ENCODE results near the gene PRAC2. TPM values are rescaled to one million over a fixed set of nuclear protein-coding genes. Genes with fewer than 3 reads are reported as not detected.

The PRAC2 gene
- total RNA-seq, 4 donors from 2014 or later: not detected

DNA sequence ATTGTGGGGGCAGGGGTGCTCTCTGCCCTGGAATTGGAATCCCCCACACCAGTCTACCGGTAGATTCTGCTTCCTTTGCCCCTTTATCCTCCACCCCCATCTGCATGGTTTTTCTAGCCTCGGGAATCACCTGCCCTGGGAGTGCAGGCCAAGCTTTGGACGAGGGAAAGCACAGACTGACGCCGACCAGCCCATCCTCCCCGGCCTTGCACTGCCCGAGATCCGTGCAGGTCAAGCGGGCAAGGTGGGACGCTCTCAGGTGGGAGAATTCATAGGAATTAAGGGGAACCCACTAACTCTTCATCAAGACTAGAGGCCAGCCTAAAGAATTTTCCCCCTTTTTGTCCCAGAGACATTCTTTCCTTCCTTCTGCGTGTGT is 15.4 kb downstream of the PRAC2 start:
- H3K27ac ChIP-seq: no peak overlapping the region
- intact Hi-C loops (cut with DNase I; ENCODE audit: low total_unique reads) (no loop called here), in situ Hi-C loops (cut with MboI; ENCODE audit: low sequenced_read_pairs in 4 of 4) (loop anchor here in 2 of 4 donors (25.0 kb wide), 3 partner anchors 101 to 274 kb away; partner anchors contain the start of genes HOXB9 (in 1 of the 2) and IGF2BP1 (in 1 of the 2))
- ATAC-seq (no peak), DNase-seq (no peak)
- TF ChIP-seq, protein P1, sequence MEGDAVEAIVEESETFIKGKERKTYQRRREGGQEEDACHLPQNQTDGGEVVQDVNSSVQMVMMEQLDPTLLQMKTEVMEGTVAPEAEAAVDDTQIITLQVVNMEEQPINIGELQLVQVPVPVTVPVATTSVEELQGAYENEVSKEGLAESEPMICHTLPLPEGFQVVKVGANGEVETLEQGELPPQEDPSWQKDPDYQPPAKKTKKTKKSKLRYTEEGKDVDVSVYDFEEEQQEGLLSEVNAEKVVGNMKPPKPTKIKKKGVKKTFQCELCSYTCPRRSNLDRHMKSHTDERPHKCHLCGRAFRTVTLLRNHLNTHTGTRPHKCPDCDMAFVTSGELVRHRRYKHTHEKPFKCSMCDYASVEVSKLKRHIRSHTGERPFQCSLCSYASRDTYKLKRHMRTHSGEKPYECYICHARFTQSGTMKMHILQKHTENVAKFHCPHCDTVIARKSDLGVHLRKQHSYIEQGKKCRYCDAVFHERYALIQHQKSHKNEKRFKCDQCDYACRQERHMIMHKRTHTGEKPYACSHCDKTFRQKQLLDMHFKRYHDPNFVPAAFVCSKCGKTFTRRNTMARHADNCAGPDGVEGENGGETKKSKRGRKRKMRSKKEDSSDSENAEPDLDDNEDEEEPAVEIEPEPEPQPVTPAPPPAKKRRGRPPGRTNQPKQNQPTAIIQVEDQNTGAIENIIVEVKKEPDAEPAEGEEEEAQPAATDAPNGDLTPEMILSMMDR (IDR thresholded peaks at IDR 0.05 in 4 of 5, conservative IDR thresholded peaks at IDR 0.05 in 1 of 5): no peak
- TF ChIP-seq POLR2A (IDR thresholded peaks at IDR 0.05): no peak
- peaks cover 96 to 98% (median 97%) of the 10 kb centered on the region in 3 donors for H3K27me3 ChIP-seq
- H3K4me3 ChIP-seq: no peak overlapping the region
- no peaks in the 10 kb centered on the region for H3K9me3 ChIP-seq
- no peaks in the 10 kb centered on the region for H3K4me1 ChIP-seq
- no peaks in the 10 kb centered on the region for H3K36me3 ChIP-seq

DNA sequence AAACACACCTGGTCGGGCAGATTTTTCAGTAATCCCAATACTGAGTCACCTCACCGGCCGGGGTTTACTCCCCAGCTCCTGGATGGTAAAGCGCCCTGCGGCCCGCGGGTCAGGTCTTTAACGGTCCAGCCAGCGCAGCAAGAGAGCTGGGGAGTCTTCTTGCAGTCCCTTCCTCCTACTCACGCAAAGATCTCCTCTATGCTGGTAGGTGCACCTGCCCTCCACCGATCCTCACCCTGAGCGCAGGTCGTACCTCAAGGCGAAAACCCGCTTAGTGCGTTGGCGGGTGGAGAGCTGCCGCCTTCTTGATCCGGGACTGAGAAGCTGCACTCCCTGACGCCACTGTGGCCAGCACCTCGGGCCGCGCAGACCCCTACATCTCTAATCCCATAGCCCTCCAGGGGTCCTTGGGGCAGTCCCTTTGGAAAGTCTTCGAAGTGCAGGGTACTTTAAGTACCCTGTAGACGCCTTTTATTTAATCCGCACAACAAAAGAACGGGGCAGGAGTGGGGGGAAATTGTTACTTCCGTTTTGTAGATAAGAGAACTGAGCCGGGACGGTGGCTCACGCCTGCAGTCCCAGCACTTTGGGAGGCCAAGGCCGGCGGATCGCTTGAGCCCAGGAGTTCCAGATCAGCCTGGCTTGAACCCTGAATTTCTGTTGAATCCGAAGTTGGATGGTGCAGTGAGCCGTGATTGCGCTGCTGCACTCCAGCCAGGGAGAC is 16.0 kb downstream of the PRAC2 start:
- TF ChIP-seq, protein P1 (IDR thresholded peaks at IDR 0.05 in 4 of 5, conservative IDR thresholded peaks at IDR 0.05 in 1 of 5): no peak
- TF ChIP-seq POLR2A (IDR thresholded peaks at IDR 0.05): no peak
- DNase-seq (no peak), ATAC-seq (no peak)
- no peak overlapping the region for H3K27ac ChIP-seq
- intact Hi-C loops (cut with DNase I; ENCODE audit: low total_unique reads) (no loop called here), in situ Hi-C loops (cut with MboI; ENCODE audit: low sequenced_read_pairs in 4 of 4) (loop anchor here in 2 of 4 donors (25.0 kb wide), 3 partner anchors 102 to 273 kb away; partner anchors contain the start of genes HOXB9 (in 1 of the 2) and IGF2BP1 (in 1 of the 2))
- H3K36me3 ChIP-seq: no peaks in the 10 kb centered on the region
- H3K4me3 ChIP-seq: no peak overlapping the region
- H3K9me3 ChIP-seq: no peaks in the 10 kb centered on the region
- H3K4me1 ChIP-seq: no peaks in the 10 kb centered on the region
- H3K27me3 ChIP-seq: peaks cover 96 to 98% (median 97%) of the 10 kb centered on the region in 3 donors

DNA sequence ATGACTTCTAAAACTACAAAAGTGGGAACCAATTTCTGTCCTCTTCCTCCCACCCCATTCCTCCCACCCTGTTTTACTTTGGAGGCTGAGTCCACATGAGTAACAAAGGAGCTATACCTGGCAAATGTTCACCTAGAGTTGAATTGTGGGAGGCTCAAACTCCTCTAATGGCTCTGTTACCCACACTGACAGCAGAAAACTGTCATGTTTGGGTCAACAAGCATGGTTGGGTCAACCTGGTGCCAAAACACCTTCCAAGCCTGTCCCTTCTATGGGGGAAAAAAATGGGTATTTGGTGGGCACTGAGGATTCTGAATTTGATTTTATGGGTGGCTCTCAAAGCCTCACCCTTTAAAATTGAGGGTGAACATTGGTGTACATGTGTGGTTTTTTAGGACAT is 17.6 kb downstream of the PRAC2 start:
- intact Hi-C loops (cut with DNase I; ENCODE audit: low total_unique reads): no loop called here

DNA sequence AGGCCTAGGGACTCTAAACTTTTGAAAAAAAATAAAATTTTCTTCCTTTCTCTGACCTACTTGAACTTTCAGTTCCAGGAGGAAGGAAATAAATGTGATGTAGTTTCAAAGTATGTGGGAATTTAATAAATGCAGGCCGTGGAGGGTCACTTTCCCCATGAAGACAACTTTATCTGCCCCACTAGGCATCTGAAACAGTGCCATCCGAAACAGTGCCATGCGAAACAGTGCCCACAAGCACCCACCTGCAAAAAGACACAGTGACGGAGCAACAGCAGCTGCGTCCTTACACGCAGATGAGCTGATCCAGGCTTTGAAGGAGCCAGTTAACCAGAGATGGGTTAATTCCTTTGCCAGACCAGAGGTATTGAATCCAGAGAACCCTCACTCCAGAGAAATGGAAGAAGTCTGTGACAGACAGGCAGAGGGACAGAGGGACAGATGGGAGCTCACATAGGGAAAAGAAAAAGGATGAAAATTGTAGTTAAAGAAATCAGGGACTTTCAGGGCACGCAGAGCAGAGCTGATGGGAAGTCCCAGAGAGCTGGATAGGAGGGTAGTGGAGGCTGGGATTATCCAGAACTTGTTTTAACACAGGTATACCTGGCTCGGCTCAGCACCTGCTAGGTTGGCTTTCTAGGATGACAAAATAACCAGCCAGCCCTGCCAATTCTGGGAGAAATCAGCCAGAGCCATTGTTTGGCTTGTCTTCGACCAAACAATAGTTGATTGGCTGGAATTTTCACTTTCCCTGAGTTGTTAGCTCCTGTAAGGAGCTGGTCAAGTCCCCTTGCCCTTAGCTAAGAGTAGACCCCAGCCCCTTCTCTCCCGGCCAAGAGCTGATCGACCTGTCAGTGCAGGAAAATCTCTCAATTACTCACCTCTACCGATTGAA is 22.6 kb downstream of the PRAC2 start:
- no peak for DNase-seq
- Histone ChIP-seq H3K4me3 (no peak overlapping the region), H3K27ac (no peak overlapping the region), H3K27me3 (peaks cover 97 to 100% (median 99%) of the 10 kb centered on the region in 3 donors), H3K9me3 (no peaks in the 10 kb centered on the region), H3K36me3 (no peaks in the 10 kb centered on the region), H3K4me1 (no peaks in the 10 kb centered on the region)
- intact Hi-C loops (cut with DNase I; ENCODE audit: low total_unique reads): no loop called here
- no peak for ATAC-seq
- TF ChIP-seq POLR2A (IDR thresholded peaks at IDR 0.05): no peak
- TF ChIP-seq, protein P1 (IDR thresholded peaks at IDR 0.05 in 4 of 5, conservative IDR thresholded peaks at IDR 0.05 in 1 of 5): no peak
- in situ Hi-C loops (cut with MboI; ENCODE audit: low sequenced_read_pairs in 4 of 4): loop anchor here in 2 of 4 donors (25.0 kb wide), 3 partner anchors 108 to 267 kb away; partner anchors contain the start of genes HOXB9 (in 1 of the 2) and IGF2BP1 (in 1 of the 2)

More for the DNA sequence above, 17.6 kb downstream of the PRAC2 start:
- DNase-seq (no peak), ATAC-seq (no peak)
- in situ Hi-C loops (cut with MboI; ENCODE audit: low sequenced_read_pairs in 4 of 4): loop anchor here in 2 of 4 donors (25.0 kb wide), 3 partner anchors 103 to 272 kb away; partner anchors contain the start of genes HOXB9 (in 1 of the 2) and IGF2BP1 (in 1 of the 2)
- no peak overlapping the region for H3K27ac ChIP-seq
- no peaks in the 10 kb centered on the region for H3K9me3 ChIP-seq
- peaks cover 95 to 98% (median 97%) of the 10 kb centered on the region in 3 donors for H3K27me3 ChIP-seq
- H3K36me3 ChIP-seq: no peaks in the 10 kb centered on the region
- no peaks in the 10 kb centered on the region for H3K4me1 ChIP-seq
- H3K4me3 ChIP-seq: no peak overlapping the region
- no peak for TF ChIP-seq POLR2A (IDR thresholded peaks at IDR 0.05)
- TF ChIP-seq, protein P1 (IDR thresholded peaks at IDR 0.05 in 4 of 5, conservative IDR thresholded peaks at IDR 0.05 in 1 of 5): no peak
